GM15510 (cell line): Measurements from ENCODE around the gene INTS7.

Experiments used
- POLR2A ChIP-seq: IDR thresholded peaks from 3 replicates; pipeline ENCODE4 v1.6.1; 2011; ENCODE audit warnings: borderline replicate concordance; ENCODE audit not compliant: insufficient read length; ENCODE audit errors: extremely low read depth

INTS7 gene

DNA sequence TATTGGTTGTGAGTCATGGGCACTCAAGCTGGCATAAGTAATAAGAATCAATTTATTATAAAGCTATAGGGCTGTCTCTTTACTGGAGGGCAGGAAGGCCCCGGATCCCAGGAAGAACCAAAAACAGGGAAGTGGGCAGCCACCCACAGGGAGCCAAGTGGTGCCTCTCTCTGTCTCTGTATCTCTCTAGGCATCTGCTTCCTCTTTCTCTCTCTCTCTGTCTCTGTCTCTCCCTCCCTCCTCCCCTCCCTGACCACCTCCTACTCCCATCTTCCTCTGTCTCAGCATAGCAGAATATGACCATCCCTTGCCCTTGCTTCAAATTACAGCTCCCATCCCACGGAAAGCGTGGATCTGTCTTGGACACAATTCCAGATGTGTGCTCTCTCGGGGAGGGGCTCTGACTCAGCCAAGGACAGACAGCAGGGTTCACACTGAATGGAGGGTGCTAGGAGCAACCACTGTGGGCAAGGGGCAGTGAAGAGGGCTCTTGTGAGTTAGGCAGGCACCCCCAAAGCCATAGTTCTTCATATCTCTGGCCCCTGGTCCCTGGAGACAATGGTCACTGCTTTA lies 124.4 kb downstream of the INTS7 start:
- no peak for TF ChIP-seq POLR2A

GRCh38 chr1:211910113-211910884 lies 125.1 kb downstream of the INTS7 start:
- no peak for TF ChIP-seq POLR2A

GRCh38 chr1:211909395-211909794 lies 126.0 kb downstream of the INTS7 start:
- no peak for TF ChIP-seq POLR2A

DNA sequence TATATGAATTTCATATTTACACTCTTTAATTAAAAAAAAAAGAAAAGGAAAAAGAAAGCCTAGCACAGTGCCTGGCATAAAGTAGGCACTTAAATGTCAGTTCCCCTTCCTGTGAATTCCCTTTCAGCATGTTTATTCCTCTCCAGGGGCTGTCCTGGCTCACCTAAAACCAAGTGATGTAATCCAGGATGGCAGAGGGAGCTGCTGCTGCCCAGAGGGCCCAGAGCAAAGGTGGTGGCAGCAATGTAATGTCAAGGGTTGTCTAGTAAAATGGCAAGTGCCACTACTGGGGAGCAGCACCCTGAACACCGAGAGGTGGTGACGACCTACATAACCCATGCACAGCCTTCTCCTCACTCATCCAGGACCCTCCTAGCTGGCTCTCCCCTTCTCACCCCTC lies 126.4 kb downstream of the INTS7 start:
- no peak for TF ChIP-seq POLR2A

GRCh38 chr1:211908453-211908852 lies 126.9 kb downstream of the INTS7 start:
- no peak for TF ChIP-seq POLR2A

DNA sequence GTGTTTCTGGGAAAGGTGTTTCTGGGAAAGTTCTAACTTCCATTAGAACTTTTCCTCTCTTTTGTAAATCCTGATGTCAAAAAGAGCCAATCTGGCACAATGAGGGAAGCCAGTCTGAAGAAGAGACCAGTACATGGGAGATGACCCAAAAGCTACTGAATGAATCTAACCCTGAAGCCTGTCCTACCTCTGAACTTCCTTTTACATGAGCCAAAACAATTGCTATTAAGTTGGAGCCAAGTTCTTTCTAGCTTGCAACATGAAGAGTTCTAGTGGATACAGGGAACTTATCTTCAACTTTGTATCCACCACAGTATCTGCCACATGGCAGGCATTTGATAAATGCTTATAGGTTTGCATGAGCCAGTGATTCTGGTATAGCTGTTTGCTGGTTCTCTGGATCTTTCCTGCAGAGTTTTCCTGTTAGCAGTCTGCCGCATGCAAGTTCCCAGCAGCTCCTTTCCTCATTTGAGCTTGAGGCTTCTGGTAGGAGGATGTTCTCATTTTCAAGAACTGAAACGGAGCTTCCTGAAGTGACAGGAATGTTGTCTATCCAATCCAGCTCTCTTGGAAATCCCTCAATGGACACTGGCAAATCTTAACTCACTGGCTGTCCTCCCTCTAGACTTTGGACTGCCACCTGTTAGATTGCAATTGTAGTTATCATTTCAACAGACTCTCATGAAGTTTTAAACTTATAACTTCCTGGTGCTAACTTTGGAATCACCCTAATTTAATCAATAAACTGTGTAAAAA lies 131.7 kb downstream of the INTS7 start:
- no peak for TF ChIP-seq POLR2A

- TF ChIP-seq POLR2A, result no peak
Measured at GRCh38 chr1:211902624-211903291, 132.6 kb downstream of the INTS7 start.

DNA sequence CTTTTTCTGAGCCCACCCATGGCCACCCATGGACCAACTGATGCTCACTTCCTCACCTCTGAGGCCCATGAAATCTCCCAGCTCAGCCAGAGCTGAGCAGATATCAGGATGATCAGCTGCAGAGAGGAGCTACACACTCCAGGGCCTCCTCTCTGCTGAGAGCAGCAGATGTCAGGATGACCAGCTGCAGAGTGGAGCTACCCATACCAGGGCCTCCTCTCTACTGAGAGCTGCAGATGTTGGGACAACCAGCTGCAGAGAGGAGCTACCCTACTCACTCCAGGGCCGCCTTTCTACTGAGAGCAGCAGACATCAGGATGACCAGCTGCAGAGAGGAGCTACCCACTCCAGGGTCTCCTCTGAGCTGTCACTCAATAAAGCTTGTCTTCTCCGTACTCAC lies 133.4 kb downstream of the INTS7 start:
- TF ChIP-seq POLR2A, result no peak

DNA sequence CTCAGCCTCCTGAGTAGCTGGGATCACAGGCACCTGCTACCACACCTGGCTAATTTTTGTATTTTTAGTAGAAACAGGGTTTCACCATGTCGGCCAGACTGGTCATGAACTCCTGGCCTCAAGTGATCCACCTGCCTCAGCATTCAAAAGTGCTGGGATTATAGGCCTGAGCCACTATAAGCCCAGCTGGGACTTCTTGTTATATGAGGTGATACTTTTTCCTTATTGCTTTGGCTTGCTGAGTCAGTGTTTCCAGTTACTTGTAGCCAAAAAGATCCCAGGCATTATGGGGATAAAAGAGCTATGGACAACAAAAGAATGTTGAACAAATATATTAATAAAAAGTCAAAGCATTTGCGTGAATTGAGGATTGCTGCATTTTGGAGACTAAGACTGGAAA lies 134.9 kb downstream of the INTS7 start:
- no peak for TF ChIP-seq POLR2A

DNA sequence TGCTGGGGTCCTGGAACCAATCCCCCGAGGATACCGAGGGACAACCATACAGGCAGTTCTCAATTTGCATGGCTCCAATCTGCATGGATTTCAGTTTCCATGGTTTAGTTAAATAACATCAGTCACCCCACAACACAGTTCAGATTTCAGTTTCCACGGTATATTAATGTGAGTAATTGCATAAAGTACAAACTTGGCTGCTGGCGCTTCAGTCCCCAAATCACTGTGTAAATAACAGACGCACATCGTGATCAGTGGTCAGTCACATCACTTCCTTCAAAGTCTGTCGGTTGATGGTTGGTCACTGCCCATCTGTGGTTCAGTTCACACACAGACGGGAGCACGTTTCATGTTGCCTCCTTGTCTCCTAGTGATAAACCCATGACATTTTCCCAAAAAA lies 138.4 kb downstream of the INTS7 start:
- TF ChIP-seq POLR2A, result no peak

DNA sequence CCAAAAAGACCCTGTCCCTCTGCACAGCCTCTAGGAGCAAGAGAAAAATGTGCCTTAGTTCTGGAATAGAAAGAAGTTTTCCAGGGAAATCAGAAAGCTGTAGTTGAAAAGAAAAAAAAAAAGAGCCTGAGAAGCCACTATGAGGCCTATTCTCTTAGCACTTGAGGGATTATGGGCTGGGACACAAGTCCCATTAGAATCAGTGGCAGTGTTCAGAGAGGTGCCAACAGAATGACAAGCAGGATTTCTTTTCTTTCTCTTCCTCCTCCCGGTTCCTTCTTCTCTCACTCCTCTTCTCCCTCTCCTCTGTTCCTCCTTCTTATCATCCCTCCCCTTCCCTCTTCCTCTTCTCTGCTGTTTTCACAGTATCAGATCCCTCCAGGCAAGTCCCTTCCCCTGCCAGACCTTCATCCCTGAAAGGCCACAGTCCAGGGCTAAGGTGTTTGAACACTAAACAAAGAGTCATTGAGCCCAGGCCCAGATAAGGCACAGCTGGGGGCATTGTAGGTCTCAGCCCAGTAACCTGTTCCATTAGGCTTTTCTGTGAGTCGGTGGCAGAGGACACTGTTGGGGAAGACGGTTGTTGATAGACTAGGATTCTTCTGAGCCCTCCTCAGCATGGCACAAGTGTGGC lies 140.1 kb downstream of the INTS7 start:
- no peak for TF ChIP-seq POLR2A

- TF ChIP-seq POLR2A, result no peak
Measured at GRCh38 chr1:211894312-211894711, 141.0 kb downstream of the INTS7 start.

GRCh38 chr1:211893260-211893659 lies 142.1 kb downstream of the INTS7 start:
- TF ChIP-seq POLR2A, result no peak

DNA sequence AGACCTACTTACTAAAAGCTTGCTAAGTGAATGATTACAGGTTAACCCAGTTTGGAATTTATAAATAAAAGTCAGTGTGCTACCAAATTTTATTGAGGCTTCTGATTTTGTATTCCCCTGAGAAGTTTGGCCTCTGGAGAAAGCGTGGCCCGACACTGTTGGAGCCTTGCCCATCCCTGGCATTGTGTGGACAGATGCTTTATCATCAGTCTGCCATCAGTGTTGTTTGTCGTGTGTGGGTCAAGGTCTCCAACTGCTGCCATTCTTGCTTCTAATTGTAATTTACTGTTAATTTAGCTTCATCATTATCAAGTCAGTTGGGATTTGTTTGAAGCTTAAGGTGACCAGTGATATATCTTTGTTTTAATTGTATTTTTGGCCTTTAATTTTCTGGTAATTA lies 142.8 kb downstream of the INTS7 start:
- TF ChIP-seq POLR2A, result no peak

- no peak for TF ChIP-seq POLR2A
Measured at GRCh38 chr1:211891708-211892107, 143.6 kb downstream of the INTS7 start.
